H1 (cell line): ENCODE results near the gene ALOX5. TPM values are rescaled to one million over a fixed set of nuclear protein-coding genes. Genes with fewer than 3 reads are reported as not detected.

Experiments used
- CTCF ChIA-PET: fragments of 300-600 bp; sonication (Branson Sonifier 250); formaldehyde crosslinking; loops from one replicate; lab custom pipeline; 2021; ENCODE audit not compliant: partially characterized antibody; lab: Charles Lee
- POLR2A ChIA-PET: fragments of 300-600 bp; sonication (Branson Sonifier 250); formaldehyde crosslinking; loops from one replicate; lab custom pipeline; 2021; ENCODE audit warnings: inconsistent platforms; ENCODE audit not compliant: partially characterized antibody; lab: Charles Lee
- DNase-seq, 2 experiments: peaks; one replicate each; pipeline versions ENCODE4 v3.0.0 to v3.0.0-alpha.2; 2010 to 2022; ENCODE audit warnings: low spot score in 2 of 2, low read depth in 1 of 2, mixed read lengths in 1 of 2
- FAIRE-seq: peaks from 2 replicates; lab custom pipeline; 2011; peaks lifted over from hg19 to GRCh38; lab: Jason Lieb, UNC
- H2AFZ ChIP-seq: 2 replicates; pipeline ENCODE4 v1.8.1; 2012; ENCODE audit warnings: low read length, inconsistent platforms
- H2AK5ac ChIP-seq: 2 replicates; pipeline ENCODE4 v1.6.1; 2013; ENCODE audit warnings: low read depth, low read length
- H2BK120ac ChIP-seq: replicated peaks from 2 replicates; pipeline ENCODE3; 2013; ENCODE audit warnings: low read depth, low read length, inconsistent platforms
- H2BK12ac ChIP-seq: 2 replicates; pipeline ENCODE4 v1.6.1; 2013; ENCODE audit warnings: low read depth, low read length
- H2BK15ac ChIP-seq: 2 replicates; pipeline ENCODE4 v1.6.1; 2013; ENCODE audit warnings: low read length
- H2BK20ac ChIP-seq: 2 replicates; pipeline ENCODE4 v1.6.1; 2013; ENCODE audit warnings: low read length
- H2BK5ac ChIP-seq: 2 replicates; pipeline ENCODE4 v1.6.1; 2013; ENCODE audit warnings: low read depth, low read length
- H3K14ac ChIP-seq: 2 replicates; pipeline ENCODE4 v1.6.1; 2013; ENCODE audit warnings: inconsistent platforms; ENCODE audit not compliant: insufficient read length
- H3K18ac ChIP-seq: 2 replicates; pipeline ENCODE4 v1.6.1; 2013; ENCODE audit warnings: low read length; ENCODE audit errors: extremely low read depth
- H3K23ac ChIP-seq: 2 replicates; pipeline ENCODE4 v1.6.1; 2013; ENCODE audit warnings: inconsistent platforms; ENCODE audit not compliant: insufficient read length
- H3K23me2 ChIP-seq: 2 replicates; pipeline ENCODE4 v1.6.1; 2013; ENCODE audit warnings: low read depth, low read length
- H3K27ac ChIP-seq: 2 replicates; pipeline ENCODE4 v1.6.1; 2011; ENCODE audit warnings: low read depth, low read length, inconsistent platforms
- H3K27me3 ChIP-seq, 4 experiments: replicated peaks in 1 of 4; 1 replicate in 1 of 4; 2 replicates in 3 of 4; pipeline versions ENCODE4 v1.6.1 to v1.8.1; 2011 to 2013; ENCODE audit warnings: low read length in 3 of 4, mild to moderate bottlenecking in 3 of 4, inconsistent platforms in 2 of 4, mixed read lengths in 2 of 4, moderate library complexity in 1 of 4; ENCODE audit not compliant: control insufficient read depth in 3 of 4, insufficient read depth in 3 of 4; ENCODE audit errors: extremely low read depth in 1 of 4
- H3K36me3 ChIP-seq, 4 experiments: 2 replicates each; pipeline versions ENCODE4 v1.6.1 to v1.8.1; 2011 to 2013; ENCODE audit warnings: mild to moderate bottlenecking in 4 of 4, low read length in 3 of 4, moderate library complexity in 2 of 4, control low read depth in 1 of 4, inconsistent platforms in 1 of 4; ENCODE audit not compliant: insufficient read depth in 4 of 4, control insufficient read depth in 2 of 4
- H3K4ac ChIP-seq: replicated peaks from 2 replicates; pipeline ENCODE3; 2013; ENCODE audit warnings: low read length, low read depth, mixed read lengths, inconsistent platforms; ENCODE audit not compliant: insufficient read length
- H3K4me1 ChIP-seq, 4 experiments: replicated peaks in 1 of 4; 1 replicate in 1 of 4; 2 replicates in 3 of 4; pipeline versions ENCODE4 v1.6.1 to v1.8.1; 2011 to 2013; ENCODE audit warnings: low read length in 3 of 4, inconsistent platforms in 2 of 4, mixed read lengths in 1 of 4; ENCODE audit not compliant: insufficient read depth in 4 of 4, control insufficient read depth in 3 of 4
- H3K4me2 ChIP-seq, 2 experiments: 2 replicates each; pipeline versions ENCODE4 v1.6.1 to v1.8.1; 2011 to 2013; ENCODE audit warnings: low read depth in 2 of 2, low read length in 2 of 2, control low read depth in 1 of 2, inconsistent platforms in 1 of 2, mild to moderate bottlenecking in 1 of 2; ENCODE audit not compliant: insufficient read depth in 1 of 2
- H3K4me3 ChIP-seq, 4 experiments: fragments of 200-600, 300-600 bp in 1 of 4; sonication (generic), shearing (Covaris generic), sonication (Bioruptor Twin) in 1 of 4; 2 replicates each; pipeline versions ENCODE4 v1.5.1 to v1.8.1; 2011 to 2016; ENCODE audit warnings: low read length in 4 of 4, low read depth in 3 of 4, control low read depth in 2 of 4, inconsistent platforms in 2 of 4, mild to moderate bottlenecking in 2 of 4, mixed read lengths in 1 of 4, moderate library complexity in 1 of 4; ENCODE audit not compliant: insufficient read depth in 2 of 4; ENCODE audit errors: extremely low read depth in 1 of 4
- H3K56ac ChIP-seq: replicated peaks from 2 replicates; pipeline ENCODE3; 2013; ENCODE audit warnings: low read depth, mild to moderate bottlenecking, mixed read lengths, low read length, inconsistent platforms; ENCODE audit not compliant: insufficient read length
- H3K79me1 ChIP-seq: 2 replicates; pipeline ENCODE4 v1.6.1; 2013; ENCODE audit warnings: low read depth, low read length, control low read depth
- H3K79me2 ChIP-seq, 2 experiments: 2 replicates each; pipeline versions ENCODE4 v1.6.1 to v1.8.1; 2012 to 2013; ENCODE audit warnings: low read length in 2 of 2, mild to moderate bottlenecking in 2 of 2, inconsistent platforms in 1 of 2; ENCODE audit not compliant: insufficient read depth in 2 of 2, control insufficient read depth in 1 of 2
- H3K9ac ChIP-seq, 4 experiments: replicated peaks in 1 of 4; 1 replicate in 1 of 4; 2 replicates in 3 of 4; pipeline versions ENCODE4 v1.6.1 to v1.8.1; 2011 to 2013; ENCODE audit warnings: low read depth in 3 of 4, low read length in 3 of 4, control low read depth in 2 of 4, mild to moderate bottlenecking in 2 of 4, moderate library complexity in 2 of 4, inconsistent platforms in 1 of 4; ENCODE audit errors: extremely low read depth in 1 of 4
- H3K9me3 ChIP-seq, 2 experiments: 2 replicates each; pipeline versions ENCODE4 v1.6.1 to v1.8.1; 2012 to 2013; ENCODE audit warnings: mild to moderate bottlenecking in 2 of 2, moderate library complexity in 2 of 2, control low read depth in 1 of 2, inconsistent platforms in 1 of 2, low read depth in 1 of 2, low read length in 1 of 2, mixed read lengths in 1 of 2; ENCODE audit not compliant: insufficient read depth in 2 of 2
- H4K20me1 ChIP-seq, 2 experiments: replicated peaks in 1 of 2; 2 replicates each; pipeline versions ENCODE3 to v1.8.1; 2011 to 2013; ENCODE audit warnings: inconsistent platforms in 2 of 2, low read length in 2 of 2, mild to moderate bottlenecking in 1 of 2; ENCODE audit not compliant: insufficient read depth in 2 of 2, control insufficient read depth in 1 of 2
- H4K5ac ChIP-seq: 2 replicates; pipeline ENCODE4 v1.6.1; 2013; ENCODE audit warnings: low read length, low read depth, mixed read lengths, inconsistent platforms; ENCODE audit not compliant: insufficient read length
- H4K8ac ChIP-seq: 2 replicates; pipeline ENCODE4 v1.8.0; 2013; ENCODE audit warnings: mild to moderate bottlenecking, moderate library complexity, low read length, inconsistent platforms; ENCODE audit not compliant: insufficient read depth; ENCODE audit errors: extremely low read depth
- H4K91ac ChIP-seq: replicated peaks from 2 replicates; pipeline ENCODE3; 2013; ENCODE audit warnings: low read length, mixed read lengths, inconsistent platforms; ENCODE audit not compliant: insufficient read length
- TAF1 ChIP-seq: IDR thresholded peaks from 2 replicates; pipeline ENCODE4 v1.6.1; 2011; ENCODE audit warnings: mild to moderate bottlenecking, low read depth, low read length
- WGBS, 2 experiments: shearing (Covaris generic) in 1 of 2; methylation state at CpG; one replicate each; pipeline versions ENCODE4 v1.1.6 to v1.1.7; 2013 to 2015; ENCODE audit warnings: low lambda C conversion rate in 2 of 2, mixed read lengths in 2 of 2, inconsistent platforms in 1 of 2, low coverage in 1 of 2, missing lambda C conversion rate in 1 of 2; ENCODE audit not compliant: insufficient replicate concordance in 2 of 2, insufficient coverage in 1 of 2, insufficient read length in 1 of 2; ENCODE audit errors: extremely low coverage in 1 of 2, missing lambda C conversion rate in 1 of 2; 5-methylcytosine and 5-hydroxymethylcytosine counted together
- polyA plus RNA-seq, 7 experiments: library from polyadenylated mRNA; depleted of rRNA in 3 of 7; stranded (reverse) in 5 of 7; unstranded in 2 of 7; fragments of >200 nt in 5 of 7; fragments of 200-250 nt in 2 of 7; gene quantifications; 1 replicate in 5 of 7; 2 replicates in 1 of 7; 4 replicates in 1 of 7; pipeline versions ENCODE4 v1.2.1 to v1.2.3, GENCODE V29; 2011 to 2013; ENCODE audit warnings: missing spikeins in 2 of 7, mixed read lengths in 2 of 7
- total RNA-seq: library from RNA; stranded (reverse); fragmentation: NEBNext Ultra II Directional; extraction: Animal tissue kit (Norgen Biotek cat#: 25700); gene quantifications from 2 replicates; pipeline ENCODE4 v1.2.1, GENCODE V29; 2021

Gene ALOX5
- total and polyA plus RNA-seq, 2 of the 8 experiments (the other 6 are each of a cell fraction or from before 2014, with no cell fraction given): 1.6 to 3.8 TPM

DNA sequence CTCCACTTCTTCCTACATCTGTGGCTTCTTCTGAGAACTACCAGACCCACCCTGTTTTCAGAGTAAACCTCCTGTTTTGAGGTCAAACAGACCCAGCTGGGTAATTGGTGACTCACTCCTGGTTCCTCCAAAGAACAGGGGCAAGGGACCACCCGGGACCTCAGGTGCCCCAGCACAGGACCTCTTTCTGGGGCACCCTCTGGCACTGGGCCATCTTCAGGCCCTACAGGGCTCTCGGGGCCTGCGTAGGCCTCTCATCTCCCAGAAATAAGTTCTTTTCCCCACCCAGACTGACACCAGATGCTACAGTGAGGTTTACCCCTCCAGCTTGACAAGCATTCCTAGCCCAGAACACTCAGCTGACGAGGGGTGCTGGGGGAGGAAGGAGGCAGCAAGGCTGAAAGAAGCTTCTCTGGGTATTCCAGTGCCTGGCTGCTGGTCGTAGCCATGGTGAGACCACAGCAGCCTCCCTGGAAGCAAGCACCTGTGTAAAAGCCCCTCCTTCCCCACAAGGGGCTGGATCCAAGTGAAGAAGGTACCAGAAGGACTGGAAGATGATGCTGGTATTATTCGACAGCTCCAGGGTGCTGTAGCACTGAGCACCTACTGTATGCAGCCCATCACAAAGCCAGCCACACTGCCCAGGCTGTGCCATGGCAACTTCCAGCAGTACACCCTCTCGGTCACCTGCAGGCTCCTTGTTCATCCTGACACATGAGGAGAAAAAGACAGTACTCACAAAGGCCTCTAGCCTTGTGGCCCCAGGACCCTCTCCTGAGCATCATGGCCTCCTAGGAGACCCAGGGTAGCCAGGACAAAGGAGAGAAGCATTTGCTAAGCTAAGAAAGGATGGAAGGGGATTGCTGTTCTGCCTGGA lies 47.4 kb downstream of the ALOX5 start:
- no peak overlapping the region for H2BK12ac ChIP-seq
- no peak for DNase-seq
- no peak overlapping the region for H3K4me2 ChIP-seq
- H3K27me3 ChIP-seq: peaks cover 0 to 7% (median under 1%) of the 10 kb centered on the region in 4 experiments; a peak in 3 of 7 replicates
- peaks cover 0 to 10% (median 7%) of the 10 kb centered on the region in 4 experiments; a peak in 6 of 7 replicates for H3K4me1 ChIP-seq
- H3K4ac ChIP-seq: no peak overlapping the region
- H2BK20ac ChIP-seq: no peak overlapping the region
- no peak overlapping the region for H4K8ac ChIP-seq
- H3K18ac ChIP-seq: no peak overlapping the region
- no peak overlapping the region for H3K27ac ChIP-seq
- H2AFZ ChIP-seq: no peak overlapping the region
- no peaks in the 10 kb centered on the region for H4K20me1 ChIP-seq
- H2AK5ac ChIP-seq: no peak overlapping the region
- no peak overlapping the region for H2BK5ac ChIP-seq
- no peak overlapping the region for H4K5ac ChIP-seq
- ChIA-PET CTCF (interaction anchor here (0.8 to 1.6 kb wide), 2 partner anchors 14 to 21 kb away, joined by 3 to 4 read pairs; no protein-coding TSS in a partner anchor), POLR2A (interaction anchor here (0.7 kb wide), 1 partner anchor 12 kb away, joined by 3 read pairs; no protein-coding TSS in a partner anchor)
- H3K23me2 ChIP-seq: peaks cover 14% of the 10 kb centered on the region; the same call in 1 of the 2 replicates
- 72% methylated on average over 7 of the region's 7 CpGs; no CpG with 5 or more reads in 1 of the 2 experiments for WGBS, 2 experiments
- H3K36me3 ChIP-seq: no peaks in the 10 kb centered on the region
- H3K4me3 ChIP-seq: no peak overlapping the region
- no peak overlapping the region for H3K9ac ChIP-seq
- FAIRE-seq: no peak
- H3K79me2 ChIP-seq: no peaks in the 10 kb centered on the region
- no peaks in the 10 kb centered on the region for H3K79me1 ChIP-seq
- H3K14ac ChIP-seq: no peak overlapping the region
- H3K56ac ChIP-seq: no peak overlapping the region
- no peak overlapping the region for H2BK15ac ChIP-seq
- H4K91ac ChIP-seq: no peak overlapping the region
- H3K9me3 ChIP-seq: no peaks in the 10 kb centered on the region
- H3K23ac ChIP-seq: no peak overlapping the region
- H2BK120ac ChIP-seq: no peak overlapping the region
- no peak for TF ChIP-seq TAF1
